ENCODE measurements around the gene SMC4. TPM values are rescaled to one million over a fixed set of nuclear protein-coding genes. Genes with fewer than 3 reads are reported as not detected.

SMC4 gene
- total and polyA plus RNA-seq, 2 of the 8 experiments (the other 6 are each of a cell fraction or from before 2014, with no cell fraction given): 26.6 to 118 TPM

GRCh38 chr3:160376681-160377080 lies 22.8 kb upstream of the SMC4 start:
- no peak overlapping the region for H3K18ac ChIP-seq (ENCODE audit: extremely low read depth, low read length)
- H4K8ac ChIP-seq (ENCODE audit: extremely low read depth, insufficient read depth, low read length): no peak overlapping the region
- H3K27ac ChIP-seq (ENCODE audit: low read depth, low read length): no peak overlapping the region
- H3K9me3 ChIP-seq (ENCODE audit: insufficient read depth in 2 of 2, low read depth in 1 of 2, low read length in 1 of 2): no peaks in the 10 kb centered on the region
- no peak overlapping the region for H3K14ac ChIP-seq (ENCODE audit: insufficient read length)
- peaks cover 0 to 19% (median 8%) of the 10 kb centered on the region in 4 experiments; a peak in 4 of 8 replicates for H3K36me3 ChIP-seq (ENCODE audit: control insufficient read depth in 2 of 4, insufficient read depth in 4 of 4, low read length in 3 of 4)
- no peak overlapping the region for H2AK5ac ChIP-seq (ENCODE audit: low read depth, low read length)
- no peak overlapping the region for H2BK5ac ChIP-seq (ENCODE audit: low read depth, low read length)
- H3K79me1 ChIP-seq (ENCODE audit: low read depth, low read length): no peaks in the 10 kb centered on the region
- ChIA-PET POLR2A (ENCODE audit: partially characterized antibody) (interaction anchor here (1.5 kb wide), 1 partner anchor 23 kb away, joined by 3 read pairs; no protein-coding TSS in a partner anchor), CTCF (ENCODE audit: partially characterized antibody) (no interaction called here)
- no peak overlapping the region for H2BK20ac ChIP-seq (ENCODE audit: low read length)
- no peak overlapping the region for H2AFZ ChIP-seq (ENCODE audit: low read length)
- no peaks in the 10 kb centered on the region for H4K20me1 ChIP-seq (replicated peaks in 1 of 2; ENCODE audit: control insufficient read depth in 1 of 2, insufficient read depth in 2 of 2, low read length in 2 of 2)
- H3K9ac ChIP-seq (replicated peaks in 1 of 4; ENCODE audit: extremely low read depth in 1 of 4, low read depth in 3 of 4, low read length in 3 of 4): no peak overlapping the region
- H3K27me3 ChIP-seq (replicated peaks in 1 of 4; ENCODE audit: control insufficient read depth in 3 of 4, extremely low read depth in 1 of 4, insufficient read depth in 3 of 4, low read length in 3 of 4): no peaks in the 10 kb centered on the region
- no peak overlapping the region for H3K56ac ChIP-seq (replicated peaks; ENCODE audit: insufficient read length, low read depth, low read length)
- H3K4me1 ChIP-seq (replicated peaks in 1 of 4; ENCODE audit: control insufficient read depth in 3 of 4, insufficient read depth in 4 of 4, low read length in 3 of 4): peaks cover 0 to 10% (median 1%) of the 10 kb centered on the region in 4 experiments; a peak in 2 of 7 replicates
- no peak overlapping the region for H3K4ac ChIP-seq (replicated peaks; ENCODE audit: insufficient read length, low read depth, low read length)
- no peak overlapping the region for H4K91ac ChIP-seq (replicated peaks; ENCODE audit: insufficient read length, low read length)
- H2BK12ac ChIP-seq (ENCODE audit: low read depth, low read length): no peak overlapping the region
- 98% methylated on average over 2 of the region's 2 CpGs; no CpG with 5 or more reads in 1 of the 2 experiments for WGBS, 2 experiments (ENCODE audit: extremely low coverage in 1 of 2, insufficient coverage in 1 of 2, insufficient read length in 1 of 2, insufficient replicate concordance in 2 of 2, low coverage in 1 of 2, low lambda C conversion rate in 2 of 2, missing lambda C conversion rate in 1 of 2)
- H3K4me3 ChIP-seq (ENCODE audit: extremely low read depth in 1 of 4, insufficient read depth in 2 of 4, low read depth in 3 of 4, low read length in 4 of 4): no peak overlapping the region
- FAIRE-seq: no peak
- H2BK15ac ChIP-seq (ENCODE audit: low read length): no peak overlapping the region
- DNase-seq (ENCODE audit: low read depth in 1 of 2, low spot score in 2 of 2): no peak
- H3K79me2 ChIP-seq (ENCODE audit: control insufficient read depth in 1 of 2, insufficient read depth in 2 of 2, low read length in 2 of 2): no peaks in the 10 kb centered on the region
- no peak overlapping the region for H2BK120ac ChIP-seq (replicated peaks; ENCODE audit: low read depth, low read length)
- H3K4me2 ChIP-seq (ENCODE audit: insufficient read depth in 1 of 2, low read depth in 2 of 2, low read length in 2 of 2): no peak overlapping the region
- H3K23ac ChIP-seq (ENCODE audit: insufficient read length): no peak overlapping the region
- H4K5ac ChIP-seq (ENCODE audit: insufficient read length, low read depth, low read length): no peak overlapping the region
- no peaks in the 10 kb centered on the region for H3K23me2 ChIP-seq (ENCODE audit: low read depth, low read length)
- TF ChIP-seq CHD2 (IDR thresholded peaks at IDR 0.05; ENCODE audit: low read length) (no peak), BCL11A (IDR thresholded peaks at IDR 0.05; ENCODE audit: low read depth in 2 of 2, low read length in 2 of 2) (no peak), SUZ12 (IDR thresholded peaks at IDR 0.05; ENCODE audit: low read length) (no peak), TBP (IDR thresholded peaks at IDR 0.05; ENCODE audit: low read depth, low read length) (no peak), CTBP2 (IDR thresholded peaks at IDR 0.05; ENCODE audit: borderline replicate concordance, insufficient read depth, insufficient read length, low read length) (no peak), EZH2 (IDR thresholded peaks at IDR 0.05; ENCODE audit: low read depth, low read length, severe bottlenecking) (no peak), ZNF274 (IDR thresholded peaks at IDR 0.05; ENCODE audit: borderline replicate concordance, extremely low read depth, low read length) (no peak), CEBPB (IDR thresholded peaks at IDR 0.05; ENCODE audit: low read depth, low read length) (no peak), CREB1 (IDR thresholded peaks at IDR 0.05) (no peak), PHF8 (conservative IDR thresholded peaks at IDR 0.05; ENCODE audit: low read depth, low read length) (no peak), CHD1 (IDR thresholded peaks at IDR 0.05; ENCODE audit: low read depth, low read length) (no peak), RBBP5 (IDR thresholded peaks at IDR 0.05; ENCODE audit: borderline replicate concordance, low read depth, low read length) (no peak)
- TF ChIP-seq, protein P1, sequence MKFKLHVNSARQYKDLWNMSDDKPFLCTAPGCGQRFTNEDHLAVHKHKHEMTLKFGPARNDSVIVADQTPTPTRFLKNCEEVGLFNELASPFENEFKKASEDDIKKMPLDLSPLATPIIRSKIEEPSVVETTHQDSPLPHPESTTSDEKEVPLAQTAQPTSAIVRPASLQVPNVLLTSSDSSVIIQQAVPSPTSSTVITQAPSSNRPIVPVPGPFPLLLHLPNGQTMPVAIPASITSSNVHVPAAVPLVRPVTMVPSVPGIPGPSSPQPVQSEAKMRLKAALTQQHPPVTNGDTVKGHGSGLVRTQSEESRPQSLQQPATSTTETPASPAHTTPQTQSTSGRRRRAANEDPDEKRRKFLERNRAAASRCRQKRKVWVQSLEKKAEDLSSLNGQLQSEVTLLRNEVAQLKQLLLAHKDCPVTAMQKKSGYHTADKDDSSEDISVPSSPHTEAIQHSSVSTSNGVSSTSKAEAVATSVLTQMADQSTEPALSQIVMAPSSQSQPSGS (IDR thresholded peaks at IDR 0.05; ENCODE audit: low read length): no peak
